ENCODE data around the gene ARID1B. TPM values are rescaled to one million over a fixed set of nuclear protein-coding genes. Genes with fewer than 3 reads are reported as not detected.
A peak's percentile ranks its signal among the peaks of the same experiment; 100 is the strongest.

The ARID1B gene
- total and polyA plus RNA-seq, 9 of the 15 experiments (the other 6 are each of a cell fraction or from before 2014, with no cell fraction given), result 12.5 to 50.5 (median 25.8) TPM

DNA sequence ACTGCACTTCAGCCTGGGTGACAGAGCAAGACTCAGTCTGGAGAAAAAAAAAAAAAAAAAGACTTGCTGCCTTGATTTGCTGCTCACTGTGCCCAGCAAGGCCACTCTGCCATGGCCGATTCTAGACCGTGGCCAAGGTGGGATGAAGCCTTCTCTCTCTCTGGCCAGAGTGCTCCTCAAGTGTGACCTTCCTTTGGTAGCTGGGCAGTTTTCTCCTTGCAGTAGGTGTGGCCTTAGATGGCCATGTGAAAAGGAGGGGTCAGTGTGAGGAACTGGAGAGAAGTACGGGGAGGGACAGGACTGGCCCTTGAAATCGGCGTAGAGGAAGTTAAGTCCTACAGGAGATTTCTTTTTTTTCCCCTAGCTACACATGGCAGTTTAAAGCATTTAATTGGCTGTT is 272.0 kb downstream of the ARID1B start (continued):
- TF ChIP-seq, protein P1, sequence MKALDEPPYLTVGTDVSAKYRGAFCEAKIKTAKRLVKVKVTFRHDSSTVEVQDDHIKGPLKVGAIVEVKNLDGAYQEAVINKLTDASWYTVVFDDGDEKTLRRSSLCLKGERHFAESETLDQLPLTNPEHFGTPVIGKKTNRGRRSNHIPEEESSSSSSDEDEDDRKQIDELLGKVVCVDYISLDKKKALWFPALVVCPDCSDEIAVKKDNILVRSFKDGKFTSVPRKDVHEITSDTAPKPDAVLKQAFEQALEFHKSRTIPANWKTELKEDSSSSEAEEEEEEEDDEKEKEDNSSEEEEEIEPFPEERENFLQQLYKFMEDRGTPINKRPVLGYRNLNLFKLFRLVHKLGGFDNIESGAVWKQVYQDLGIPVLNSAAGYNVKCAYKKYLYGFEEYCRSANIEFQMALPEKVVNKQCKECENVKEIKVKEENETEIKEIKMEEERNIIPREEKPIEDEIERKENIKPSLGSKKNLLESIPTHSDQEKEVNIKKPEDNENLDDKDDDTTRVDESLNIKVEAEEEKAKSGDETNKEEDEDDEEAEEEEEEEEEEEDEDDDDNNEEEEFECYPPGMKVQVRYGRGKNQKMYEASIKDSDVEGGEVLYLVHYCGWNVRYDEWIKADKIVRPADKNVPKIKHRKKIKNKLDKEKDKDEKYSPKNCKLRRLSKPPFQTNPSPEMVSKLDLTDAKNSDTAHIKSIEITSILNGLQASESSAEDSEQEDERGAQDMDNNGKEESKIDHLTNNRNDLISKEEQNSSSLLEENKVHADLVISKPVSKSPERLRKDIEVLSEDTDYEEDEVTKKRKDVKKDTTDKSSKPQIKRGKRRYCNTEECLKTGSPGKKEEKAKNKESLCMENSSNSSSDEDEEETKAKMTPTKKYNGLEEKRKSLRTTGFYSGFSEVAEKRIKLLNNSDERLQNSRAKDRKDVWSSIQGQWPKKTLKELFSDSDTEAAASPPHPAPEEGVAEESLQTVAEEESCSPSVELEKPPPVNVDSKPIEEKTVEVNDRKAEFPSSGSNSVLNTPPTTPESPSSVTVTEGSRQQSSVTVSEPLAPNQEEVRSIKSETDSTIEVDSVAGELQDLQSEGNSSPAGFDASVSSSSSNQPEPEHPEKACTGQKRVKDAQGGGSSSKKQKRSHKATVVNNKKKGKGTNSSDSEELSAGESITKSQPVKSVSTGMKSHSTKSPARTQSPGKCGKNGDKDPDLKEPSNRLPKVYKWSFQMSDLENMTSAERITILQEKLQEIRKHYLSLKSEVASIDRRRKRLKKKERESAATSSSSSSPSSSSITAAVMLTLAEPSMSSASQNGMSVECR (CRISPR knock-in tag; IDR thresholded peaks at IDR 0.05), result no peak
- TF ChIP-seq TBP (optimal IDR thresholded peaks at IDR 0.05; ENCODE audit: low read depth, low read length), result no peak
- TF ChIP-seq, protein P2, sequence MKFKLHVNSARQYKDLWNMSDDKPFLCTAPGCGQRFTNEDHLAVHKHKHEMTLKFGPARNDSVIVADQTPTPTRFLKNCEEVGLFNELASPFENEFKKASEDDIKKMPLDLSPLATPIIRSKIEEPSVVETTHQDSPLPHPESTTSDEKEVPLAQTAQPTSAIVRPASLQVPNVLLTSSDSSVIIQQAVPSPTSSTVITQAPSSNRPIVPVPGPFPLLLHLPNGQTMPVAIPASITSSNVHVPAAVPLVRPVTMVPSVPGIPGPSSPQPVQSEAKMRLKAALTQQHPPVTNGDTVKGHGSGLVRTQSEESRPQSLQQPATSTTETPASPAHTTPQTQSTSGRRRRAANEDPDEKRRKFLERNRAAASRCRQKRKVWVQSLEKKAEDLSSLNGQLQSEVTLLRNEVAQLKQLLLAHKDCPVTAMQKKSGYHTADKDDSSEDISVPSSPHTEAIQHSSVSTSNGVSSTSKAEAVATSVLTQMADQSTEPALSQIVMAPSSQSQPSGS (CRISPR knock-in tag; IDR thresholded peaks at IDR 0.05), result no peak
- peak; percentile 7; the same call in 1 of the 2 replicates for TF ChIP-seq EHMT2 (IDR thresholded peaks at IDR 0.05)
- TF ChIP-seq, protein P3, sequence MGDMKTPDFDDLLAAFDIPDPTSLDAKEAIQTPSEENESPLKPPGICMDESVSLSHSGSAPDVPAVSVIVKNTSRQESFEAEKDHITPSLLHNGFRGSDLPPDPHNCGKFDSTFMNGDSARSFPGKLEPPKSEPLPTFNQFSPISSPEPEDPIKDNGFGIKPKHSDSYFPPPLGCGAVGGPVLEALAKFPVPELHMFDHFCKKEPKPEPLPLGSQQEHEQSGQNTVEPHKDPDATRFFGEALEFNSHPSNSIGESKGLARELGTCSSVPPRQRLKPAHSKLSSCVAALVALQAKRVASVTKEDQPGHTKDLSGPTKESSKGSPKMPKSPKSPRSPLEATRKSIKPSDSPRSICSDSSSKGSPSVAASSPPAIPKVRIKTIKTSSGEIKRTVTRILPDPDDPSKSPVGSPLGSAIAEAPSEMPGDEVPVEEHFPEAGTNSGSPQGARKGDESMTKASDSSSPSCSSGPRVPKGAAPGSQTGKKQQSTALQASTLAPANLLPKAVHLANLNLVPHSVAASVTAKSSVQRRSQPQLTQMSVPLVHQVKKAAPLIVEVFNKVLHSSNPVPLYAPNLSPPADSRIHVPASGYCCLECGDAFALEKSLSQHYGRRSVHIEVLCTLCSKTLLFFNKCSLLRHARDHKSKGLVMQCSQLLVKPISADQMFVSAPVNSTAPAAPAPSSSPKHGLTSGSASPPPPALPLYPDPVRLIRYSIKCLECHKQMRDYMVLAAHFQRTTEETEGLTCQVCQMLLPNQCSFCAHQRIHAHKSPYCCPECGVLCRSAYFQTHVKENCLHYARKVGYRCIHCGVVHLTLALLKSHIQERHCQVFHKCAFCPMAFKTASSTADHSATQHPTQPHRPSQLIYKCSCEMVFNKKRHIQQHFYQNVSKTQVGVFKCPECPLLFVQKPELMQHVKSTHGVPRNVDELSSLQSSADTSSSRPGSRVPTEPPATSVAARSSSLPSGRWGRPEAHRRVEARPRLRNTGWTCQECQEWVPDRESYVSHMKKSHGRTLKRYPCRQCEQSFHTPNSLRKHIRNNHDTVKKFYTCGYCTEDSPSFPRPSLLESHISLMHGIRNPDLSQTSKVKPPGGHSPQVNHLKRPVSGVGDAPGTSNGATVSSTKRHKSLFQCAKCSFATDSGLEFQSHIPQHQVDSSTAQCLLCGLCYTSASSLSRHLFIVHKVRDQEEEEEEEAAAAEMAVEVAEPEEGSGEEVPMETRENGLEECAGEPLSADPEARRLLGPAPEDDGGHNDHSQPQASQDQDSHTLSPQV (IDR thresholded peaks at IDR 0.05), result no peak
- TF ChIP-seq, protein P4, sequence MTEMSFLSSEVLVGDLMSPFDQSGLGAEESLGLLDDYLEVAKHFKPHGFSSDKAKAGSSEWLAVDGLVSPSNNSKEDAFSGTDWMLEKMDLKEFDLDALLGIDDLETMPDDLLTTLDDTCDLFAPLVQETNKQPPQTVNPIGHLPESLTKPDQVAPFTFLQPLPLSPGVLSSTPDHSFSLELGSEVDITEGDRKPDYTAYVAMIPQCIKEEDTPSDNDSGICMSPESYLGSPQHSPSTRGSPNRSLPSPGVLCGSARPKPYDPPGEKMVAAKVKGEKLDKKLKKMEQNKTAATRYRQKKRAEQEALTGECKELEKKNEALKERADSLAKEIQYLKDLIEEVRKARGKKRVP (CRISPR knock-in tag; IDR thresholded peaks at IDR 0.05), result no peak
- no peak for TF ChIP-seq HDAC2 (IDR thresholded peaks at IDR 0.05)
- TF ChIP-seq, protein P5, sequence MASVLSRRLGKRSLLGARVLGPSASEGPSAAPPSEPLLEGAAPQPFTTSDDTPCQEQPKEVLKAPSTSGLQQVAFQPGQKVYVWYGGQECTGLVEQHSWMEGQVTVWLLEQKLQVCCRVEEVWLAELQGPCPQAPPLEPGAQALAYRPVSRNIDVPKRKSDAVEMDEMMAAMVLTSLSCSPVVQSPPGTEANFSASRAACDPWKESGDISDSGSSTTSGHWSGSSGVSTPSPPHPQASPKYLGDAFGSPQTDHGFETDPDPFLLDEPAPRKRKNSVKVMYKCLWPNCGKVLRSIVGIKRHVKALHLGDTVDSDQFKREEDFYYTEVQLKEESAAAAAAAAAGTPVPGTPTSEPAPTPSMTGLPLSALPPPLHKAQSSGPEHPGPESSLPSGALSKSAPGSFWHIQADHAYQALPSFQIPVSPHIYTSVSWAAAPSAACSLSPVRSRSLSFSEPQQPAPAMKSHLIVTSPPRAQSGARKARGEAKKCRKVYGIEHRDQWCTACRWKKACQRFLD (CRISPR knock-in tag; IDR thresholded peaks at IDR 0.05), result no peak
- TF ChIP-seq CBX1 (IDR thresholded peaks at IDR 0.05; ENCODE audit: low read depth), result no peak
- TF ChIP-seq ETV5 (CRISPR knock-in tag; IDR thresholded peaks at IDR 0.05; ENCODE audit: low read depth), result no peak
- no peak for TF ChIP-seq SOX6 (IDR thresholded peaks at IDR 0.05)
- TF ChIP-seq, protein P6, sequence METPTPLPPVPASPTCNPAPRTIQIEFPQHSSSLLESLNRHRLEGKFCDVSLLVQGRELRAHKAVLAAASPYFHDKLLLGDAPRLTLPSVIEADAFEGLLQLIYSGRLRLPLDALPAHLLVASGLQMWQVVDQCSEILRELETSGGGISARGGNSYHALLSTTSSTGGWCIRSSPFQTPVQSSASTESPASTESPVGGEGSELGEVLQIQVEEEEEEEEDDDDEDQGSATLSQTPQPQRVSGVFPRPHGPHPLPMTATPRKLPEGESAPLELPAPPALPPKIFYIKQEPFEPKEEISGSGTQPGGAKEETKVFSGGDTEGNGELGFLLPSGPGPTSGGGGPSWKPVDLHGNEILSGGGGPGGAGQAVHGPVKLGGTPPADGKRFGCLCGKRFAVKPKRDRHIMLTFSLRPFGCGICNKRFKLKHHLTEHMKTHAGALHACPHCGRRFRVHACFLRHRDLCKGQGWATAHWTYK (CRISPR knock-in tag; IDR thresholded peaks at IDR 0.05), result no peak
- TF ChIP-seq GATAD2A (IDR thresholded peaks at IDR 0.05), result no peak
- no peak for TF ChIP-seq ZNF124 (CRISPR knock-in tag; IDR thresholded peaks at IDR 0.05)
- no peak for TF ChIP-seq ZNF644 (tag; IDR thresholded peaks at IDR 0.05; ENCODE audit: low read depth)
